K562 (cell line): Measurements from ENCODE around the gene ARHGEF40. TPM values are rescaled to one million over a fixed set of nuclear protein-coding genes. Genes with fewer than 3 reads are reported as not detected.
A peak's percentile ranks its signal among the peaks of the same experiment; 100 is the strongest.

Source experiments
- ATF1 ChIP-seq, 2 experiments: fragments of 450-650 bp in 1 of 2; IDR thresholded peaks; 2 replicates each; pipeline ENCODE4 v1.6.1; 2016; ENCODE audit warnings: missing compliant biosample characterization in 1 of 2, missing genetic modification characterization in 1 of 2
- E2F6 ChIP-seq, 2 experiments: IDR thresholded peaks; 2 replicates each; pipeline ENCODE4 v1.6.1; 2011; ENCODE audit warnings: borderline replicate concordance in 1 of 2, control low read depth in 1 of 2, low read depth in 1 of 2, low read length in 1 of 2, mild to moderate bottlenecking in 1 of 2, mixed read lengths in 1 of 2, moderate library complexity in 1 of 2; ENCODE audit not compliant: insufficient read depth in 1 of 2, insufficient read length in 1 of 2, poor library complexity in 1 of 2, severe bottlenecking in 1 of 2; ENCODE audit errors: extremely low read depth in 1 of 2
- ETV6 ChIP-seq, 3 experiments: fragments of 150-350 bp in 1 of 3; sonication (generic) in 1 of 3; formaldehyde crosslinking in 1 of 3; IDR thresholded peaks; 2 replicates each; pipeline versions ENCODE4 v1.6.1 to v1.8.0; 2014 to 2022; ENCODE audit warnings: borderline replicate concordance in 2 of 3, low read depth in 2 of 3, antibody characterized with exemption in 1 of 3, low read length in 1 of 3, mild to moderate bottlenecking in 1 of 3, missing genetic modification reagents in 1 of 3
- MXI1 ChIP-seq: IDR thresholded peaks from 2 replicates; pipeline ENCODE4 v1.6.1; 2011; ENCODE audit warnings: low read depth, mild to moderate bottlenecking, improper control_type of control experiment, low read length
- NKRF ChIP-seq: fragments of 450-650 bp; IDR thresholded peaks from 2 replicates; pipeline ENCODE4 v1.6.1; 2016; ENCODE audit warnings: borderline replicate concordance
- UBTF ChIP-seq, 2 experiments: IDR thresholded peaks; 2 replicates each; pipeline ENCODE4 v1.6.1; 2012; ENCODE audit warnings: improper control_type of control experiment in 2 of 2, low read depth in 2 of 2, low read length in 2 of 2, borderline replicate concordance in 1 of 2
- ZFP91 ChIP-seq: sonication (generic); formaldehyde crosslinking; IDR thresholded peaks from 2 replicates; pipeline ENCODE4 v1.8.0; 2022; ENCODE audit warnings: mild to moderate bottlenecking, missing genetic modification reagents
- ZNF239 ChIP-seq: fragments of 250-450 bp; sonication (Bioruptor Pico); IDR thresholded peaks from 2 replicates; pipeline ENCODE4 v1.4.0; 2020; ENCODE audit warnings: mild to moderate bottlenecking
- ZNF277 ChIP-seq: fragments of 250-450 bp; sonication (Bioruptor Pico); IDR thresholded peaks from 2 replicates; pipeline ENCODE4 v1.8.0; 2022; ENCODE audit warnings: inconsistent platforms, mild to moderate bottlenecking, moderate library complexity, borderline replicate concordance
- ZNF512 ChIP-seq: IDR thresholded peaks from 2 replicates; pipeline ENCODE4 v1.6.1; 2016; ENCODE audit warnings: missing genetic modification characterization, missing compliant biosample characterization
- ZNF584 ChIP-seq: fragments of 200-800 bp; sonication (Bioruptor generic); IDR thresholded peaks from 2 replicates; pipeline ENCODE4 v1.6.1; 2016; ENCODE audit warnings: low read depth, mild to moderate bottlenecking, missing genetic modification characterization, missing compliant biosample characterization
- ZNF586 ChIP-seq: fragments of 450-650 bp; formaldehyde crosslinking; conservative IDR thresholded peaks from 2 replicates; pipeline ENCODE4 v1.4.0; 2020; ENCODE audit warnings: mild to moderate bottlenecking, moderate library complexity
- polyA plus RNA-seq, 8 experiments: library from polyadenylated mRNA; depleted of rRNA in 4 of 8; stranded (reverse) in 5 of 8; unstranded in 3 of 8; fragments of >200 nt; fragmentation: Nextera tagmentation in 2 of 8; fragmentation: Illumina TruSeq in 1 of 8; extraction: Ambion mirVana in 2 of 8; extraction: Trizol in 1 of 8; gene quantifications; 2 replicates each; pipeline versions ENCODE4 v1.2.1 to v1.2.3, GENCODE V29; 2011 to 2014; ENCODE audit warnings: inconsistent platforms in 1 of 8, missing spikeins in 1 of 8
- total RNA-seq, 7 experiments: library from RNA; depleted of rRNA in 6 of 7; stranded (reverse); fragments of >200 nt in 6 of 7; fragmentation: Illumina TruSeq in 2 of 7; extraction: Trizol in 2 of 7; gene quantifications; 2 replicates each; pipeline versions ENCODE4 v1.2.1 to v1.2.3, GENCODE V29; 2011 to 2021; ENCODE audit warnings: low replicate concordance in 1 of 7

Gene ARHGEF40
- total and polyA plus RNA-seq, 9 of the 15 experiments (the other 6 are each of a cell fraction or from before 2014, with no cell fraction given): 0.42 to 6.3 (median 3.8) TPM

GRCh38 chr14:21103710-21104447 is 33.8 kb downstream of the ARHGEF40 start (continued):
- TF ChIP-seq E2F6 (IDR thresholded peaks at IDR 0.05; ENCODE audit: borderline replicate concordance in 1 of 2, extremely low read depth in 1 of 2, insufficient read depth in 1 of 2, insufficient read length in 1 of 2, low read depth in 1 of 2, low read length in 1 of 2, poor library complexity in 1 of 2, severe bottlenecking in 1 of 2) (peak; percentile 97 to 98), ZNF239 (CRISPR knock-in tag) (no peak), ZNF584 (CRISPR knock-in tag) (0 out of 2 replicates have a peak, but pooled peaks have one; percentile 41), ATF1 (CRISPR knock-in tag; IDR thresholded peaks at IDR 0.05) (peak; percentile 40; the same call in 1 of the 2 replicates), ATF1 (tag; IDR thresholded peaks at IDR 0.05) (peak; percentile 94), ZNF586 (no peak), MXI1 (no peak), NKRF (no peak), ZFP91 (no peak), ZNF277 (CRISPR knock-in tag) (no peak), ZNF512 (tag) (no peak), UBTF (IDR thresholded peaks at IDR 0.05; ENCODE audit: borderline replicate concordance in 1 of 2, low read depth in 2 of 2, low read length in 2 of 2) (0 out of 4 replicates have a peak, but pooled peaks of 1 of the 2 experiments have one; percentile 53), ETV6 (IDR thresholded peaks at IDR 0.05; ENCODE audit: borderline replicate concordance in 1 of 2, low read depth in 2 of 2, low read length in 1 of 2) (no peak), ETV6 (CRISPR knock-in tag; IDR thresholded peaks at IDR 0.05; ENCODE audit: borderline replicate concordance) (no peak; the same call in 1 of the 2 replicates)
